Subcutaneous adipose tissue (tissue), 4 donors: ENCODE measurements around the gene DTL. TPM values are rescaled to one million over a fixed set of nuclear protein-coding genes. Genes with fewer than 3 reads are reported as not detected.

Source experiments
- CTCF ChIP-seq: fragments of 450-650 bp; IDR thresholded peaks from one replicate; pipeline ENCODE4 v1.5.1; 2016; ENCODE audit warnings: low read depth, mild to moderate bottlenecking, control low read depth, antibody characterized with exemption, moderate library complexity
- total RNA-seq, 4 donors: library from RNA; depleted of rRNA; stranded (reverse); fragments of >200 nt; gene quantifications; one replicate each; pipeline ENCODE4 v1.1.0, GENCODE V29; 2016

DTL gene
- total RNA-seq, 4 donors from 2014 or later: 0.33 to 1.3 (median 0.67) TPM

GRCh38 chr1:212110617-212111016, 75.1 kb downstream of the DTL start:
- TF ChIP-seq CTCF: no peak

GRCh38 chr1:212111536-212111935, 76.0 kb downstream of the DTL start:
- TF ChIP-seq CTCF: no peak

- no peak for TF ChIP-seq CTCF
Measured at GRCh38 chr1:212113706-212114105, 78.2 kb downstream of the DTL start.

GRCh38 chr1:212118167-212118871, 82.8 kb downstream of the DTL start:
- TF ChIP-seq CTCF: no peak

- no peak for TF ChIP-seq CTCF
Measured at GRCh38 chr1:212118872-212119260, 83.3 kb downstream of the DTL start.

GRCh38 chr1:212119397-212119837, 83.9 kb downstream of the DTL start:
- TF ChIP-seq CTCF: no peak

GRCh38 chr1:212119863-212120262, 84.3 kb downstream of the DTL start:
- TF ChIP-seq CTCF: no peak
